Caco-2 (cell line): ENCODE results near the gene INSYN1. TPM values are rescaled to one million over a fixed set of nuclear protein-coding genes. Genes with fewer than 3 reads are reported as not detected.
A peak's percentile ranks its signal among the peaks of the same experiment; 100 is the strongest.
"Not testable (repeated sequence)": the region's sequence is repeated elsewhere in the genome, so short reads cannot be mapped to it uniquely, and the experiment has no call there.

Experiments
- BruUV-seq: library from RNA; stranded (reverse); fragments of 400-500 nt; replicated peaks from 2 replicates; lab custom pipeline; 2021; lab: Mats Ljungman, UMichigan
- CTCF ChIA-PET: fragments of 300-600 bp; sonication (Branson Sonifier 250); formaldehyde crosslinking; loops from one replicate; lab custom pipeline; 2022; ENCODE audit warnings: antibody characterized with exemption; lab: Charles Lee
- POLR2A ChIA-PET: fragments of 300-600 bp; sonication (Branson Sonifier 250); formaldehyde crosslinking; loops from one replicate; lab custom pipeline; 2022; ENCODE audit warnings: antibody characterized with exemption; lab: Charles Lee
- DNase-seq, 2 experiments: peaks; one replicate each; pipeline versions ENCODE4 v3.0.0 to v3.0.0-alpha.2; 2020 to 2022
- H3K27me3 ChIP-seq: replicated peaks from 2 replicates; pipeline ENCODE4 v1.6.0; 2011; ENCODE audit warnings: low read length; ENCODE audit not compliant: control insufficient read depth, insufficient read depth
- H3K36me3 ChIP-seq: 2 replicates; pipeline ENCODE4 v1.5.1; 2011; ENCODE audit warnings: low read length; ENCODE audit not compliant: control insufficient read depth, insufficient read depth
- H3K4me1 ChIP-seq: fragments of 250-450 bp; sonication (Bioruptor Pico); 2 replicates; pipeline ENCODE4 v1.5.1; 2020; ENCODE audit warnings: mild to moderate bottlenecking
- H3K4me3 ChIP-seq: 2 replicates; pipeline ENCODE4 v1.5.1; 2011; ENCODE audit warnings: low read depth, mild to moderate bottlenecking, control low read depth, low read length
- H3K9me3 ChIP-seq: fragments of 250-450 bp; sonication (Bioruptor Pico); 2 replicates; pipeline ENCODE4 v1.5.1; 2020; ENCODE audit warnings: mild to moderate bottlenecking, moderate library complexity
- H3K27ac Mint-ChIP-seq: one replicate; pipeline ENCODE4 v1.8.0; 2022; ENCODE audit warnings: mixed read lengths; ENCODE audit not compliant: unreplicated experiment
- H3K27me3 Mint-ChIP-seq: one replicate; pipeline ENCODE4 v1.8.0; 2022; ENCODE audit warnings: mixed read lengths; ENCODE audit not compliant: insufficient read depth, unreplicated experiment
- H3K36me3 Mint-ChIP-seq: one replicate; pipeline ENCODE4 v1.8.0; 2022; ENCODE audit warnings: mild to moderate bottlenecking, mixed read lengths; ENCODE audit not compliant: insufficient read depth, unreplicated experiment
- H3K4me1 Mint-ChIP-seq: one replicate; pipeline ENCODE4 v1.8.0; 2022; ENCODE audit warnings: low read depth, mixed read lengths; ENCODE audit not compliant: unreplicated experiment
- H3K4me3 Mint-ChIP-seq: one replicate; pipeline ENCODE4 v1.8.0; 2022; ENCODE audit warnings: mild to moderate bottlenecking, moderate library complexity, mixed read lengths; ENCODE audit not compliant: unreplicated experiment
- H3K9me3 Mint-ChIP-seq: one replicate; pipeline ENCODE4 v1.8.0; 2022; ENCODE audit warnings: mixed read lengths; ENCODE audit not compliant: unreplicated experiment
- CTCF ChIP-seq, 2 experiments: fragments of 200-600 bp in 1 of 2; IDR thresholded peaks; 1 replicate in 1 of 2; 2 replicates in 1 of 2; pipeline versions ENCODE4 v1.5.1 to v1.8.0; 2011 to 2022; ENCODE audit warnings: antibody characterized with exemption in 1 of 2, control low read depth in 1 of 2, inconsistent platforms in 1 of 2, low read depth in 1 of 2, low read length in 1 of 2, mild to moderate bottlenecking in 1 of 2, moderate library complexity in 1 of 2; ENCODE audit not compliant: insufficient read depth in 1 of 2, severe bottlenecking in 1 of 2, unreplicated experiment in 1 of 2
- intact Hi-C: fragments of 100-400 bp; cut with micrococcal nuclease; formaldehyde crosslinking; loops from one replicate; pipeline ENCODE4 v1.10.0; 2022; ENCODE audit not compliant: unreplicated experiment
- total RNA-seq: library from RNA; stranded (reverse); gene quantifications from 2 replicates; pipeline ENCODE4 v1.2.3, GENCODE V29; 2022

The INSYN1 gene
- total RNA-seq, 1 experiment from 2014 or later = 0.41 TPM

GRCh38 chr15:73704869-73705645 lies 48.1 kb downstream of the INSYN1 start:
- Histone ChIP-seq H3K27me3 (no peaks in the 10 kb centered on the region), H3K4me1 (no peaks in the 10 kb centered on the region), H3K4me3 (no peak overlapping the region), H3K36me3 (no peaks in the 10 kb centered on the region; the same call in none of the 2 replicates), H3K9me3 (no peaks in the 10 kb centered on the region)
- ChIA-PET POLR2A (no interaction called here), CTCF (interaction anchor here (0.6 to 2.4 kb wide), 24 partner anchors 9 to 1310 kb away, joined by 3 to 20 read pairs (median 4); partner anchors contain the start of genes INSYN1 and NPTN)
- intact Hi-C loops = loop anchor here (1.0 to 2.0 kb wide), 2 partner anchors 28 to 398 kb away; no protein-coding TSS in a partner anchor
- peak; percentile 76 to 88 for TF ChIP-seq CTCF (IDR thresholded peaks at IDR 0.05; ENCODE audit: insufficient read depth in 1 of 2, low read depth in 1 of 2, low read length in 1 of 2, severe bottlenecking in 1 of 2, unreplicated experiment in 1 of 2)
- peaks cover 27% of the 10 kb centered on the region for H3K36me3 Mint-ChIP-seq
- no TSS peak for BruUV-seq
- no peak overlapping the region for H3K4me3 Mint-ChIP-seq
- no peaks in the 10 kb centered on the region for H3K9me3 Mint-ChIP-seq
- H3K27me3 Mint-ChIP-seq = no peaks in the 10 kb centered on the region
- H3K27ac Mint-ChIP-seq = no peak overlapping the region
- H3K4me1 Mint-ChIP-seq = no peaks in the 10 kb centered on the region
- DNase-seq = peak; percentile 74 to 75

GRCh38 chr15:73704142-73704868 lies 48.8 kb downstream of the INSYN1 start:
- intact Hi-C loops = loop anchor here (2.0 kb wide), 1 partner anchor 398 kb away; no protein-coding TSS in a partner anchor
- ChIA-PET POLR2A (interaction anchor here (0.6 kb wide), 1 partner anchor 69 kb away, joined by 12 read pairs; no protein-coding TSS in a partner anchor), CTCF (interaction anchor here (0.6 to 2.4 kb wide), 20 partner anchors 8 to 398 kb away, joined by 3 to 20 read pairs (median 4); partner anchors contain the start of genes INSYN1 and NPTN)
- H3K27me3 Mint-ChIP-seq, H3K4me3 Mint-ChIP-seq, H3K4me3 ChIP-seq, BruUV-seq, H3K4me1 Mint-ChIP-seq, H3K27ac Mint-ChIP-seq, DNase-seq, H3K27me3 ChIP-seq, H3K9me3 ChIP-seq, H3K9me3 Mint-ChIP-seq, H3K36me3 ChIP-seq, H3K4me1 ChIP-seq: not testable (repeated sequence)
- peaks cover 32% of the 10 kb centered on the region for H3K36me3 Mint-ChIP-seq

GRCh38 chr15:73703601-73704000 lies 49.5 kb downstream of the INSYN1 start:
- not testable (repeated sequence) for H3K36me3 ChIP-seq, BruUV-seq
- CTCF ChIA-PET = interaction anchor here (1.2 to 2.4 kb wide), 2 partner anchors 20 to 398 kb away, joined by 4 to 14 read pairs; no protein-coding TSS in a partner anchor

GRCh38 chr15:73702311-73703239 lies 50.6 kb downstream of the INSYN1 start:
- H3K27ac Mint-ChIP-seq, DNase-seq, H3K4me3 Mint-ChIP-seq, POLR2A ChIA-PET, H3K4me1 ChIP-seq, BruUV-seq, H3K27me3 Mint-ChIP-seq, H3K9me3 Mint-ChIP-seq, CTCF ChIA-PET, H3K36me3 ChIP-seq, H3K9me3 ChIP-seq, H3K4me3 ChIP-seq, intact Hi-C loops, H3K27me3 ChIP-seq, H3K4me1 Mint-ChIP-seq: not testable (repeated sequence)
- peaks cover 44% of the 10 kb centered on the region for H3K36me3 Mint-ChIP-seq

More at GRCh38 chr15:73703601-73704000, 49.5 kb downstream of the INSYN1 start:
- H3K4me1 Mint-ChIP-seq, H3K27ac Mint-ChIP-seq, H3K9me3 ChIP-seq, intact Hi-C loops, H3K4me1 ChIP-seq, POLR2A ChIA-PET, H3K4me3 ChIP-seq, H3K9me3 Mint-ChIP-seq, H3K27me3 ChIP-seq, DNase-seq, H3K27me3 Mint-ChIP-seq, H3K4me3 Mint-ChIP-seq: not testable (repeated sequence)
- H3K36me3 Mint-ChIP-seq = peaks cover 37% of the 10 kb centered on the region
- TF ChIP-seq CTCF (IDR thresholded peaks at IDR 0.05; ENCODE audit: insufficient read depth in 1 of 2, low read depth in 1 of 2, low read length in 1 of 2, severe bottlenecking in 1 of 2, unreplicated experiment in 1 of 2) = peak in 1 of 2 experiments; percentile 17
